Brain microvascular endothelial cell (primary cell): ENCODE results near the gene TANC1.

Experiments used
- DNase-seq: peaks from one replicate; pipeline ENCODE4 v3.0.0-alpha.2; 2020
- H3K27ac ChIP-seq: fragments of 250-450 bp; sonication (Bioruptor Pico); 2 replicates; pipeline ENCODE4 v1.5.1; 2020; ENCODE audit warnings: mild to moderate bottlenecking, moderate library complexity
- H3K27me3 ChIP-seq: fragments of 250-450 bp; sonication (Bioruptor Pico); replicated peaks from 2 replicates; pipeline ENCODE4 v1.5.1; 2020; ENCODE audit warnings: mild to moderate bottlenecking
- H3K36me3 ChIP-seq: fragments of 250-450 bp; sonication (Bioruptor Pico); replicated peaks from 2 replicates; pipeline ENCODE4 v1.5.1; 2020; ENCODE audit warnings: mild to moderate bottlenecking
- H3K4me3 ChIP-seq: 2 replicates; pipeline ENCODE4 v1.5.1; 2011; ENCODE audit warnings: low read depth, mild to moderate bottlenecking, control low read depth, low read length, moderate library complexity
- CTCF ChIP-seq: IDR thresholded peaks from 2 replicates; pipeline ENCODE4 v1.5.1; 2011; ENCODE audit warnings: low read depth, mild to moderate bottlenecking, moderate library complexity, low read length, control low read depth, inconsistent platforms; ENCODE audit errors: missing control alignments
- in situ Hi-C: cut with HindIII; loops from 2 replicates; pipeline ENCODE4 v1.10.0; 2017; ENCODE audit warnings: low sequenced_read_pairs, low pct_ligation_motif_present

The TANC1 gene

GRCh38 chr2:159149747-159150146 is 181.3 kb downstream of the TANC1 start:
- no peak for DNase-seq
- H3K4me3 ChIP-seq = no peak overlapping the region
- no peaks in the 10 kb centered on the region for H3K27me3 ChIP-seq
- H3K36me3 ChIP-seq = peaks cover 28% of the 10 kb centered on the region
- no peak overlapping the region for H3K27ac ChIP-seq
- in situ Hi-C loops = no loop called here
- TF ChIP-seq CTCF = no peak

GRCh38 chr2:159150280-159150746 is 181.9 kb downstream of the TANC1 start:
- Histone ChIP-seq H3K27ac (peak overlapping the region; percentile 35), H3K4me3 (no peak overlapping the region)

GRCh38 chr2:159151198-159152127 is 183.0 kb downstream of the TANC1 start:
- Histone ChIP-seq H3K27ac (peak overlapping the region; percentile 9), H3K27me3 (no peaks in the 10 kb centered on the region), H3K36me3 (peaks cover 35% of the 10 kb centered on the region), H3K4me3 (no peak overlapping the region)
- DNase-seq = no peak
- TF ChIP-seq CTCF = no peak
- in situ Hi-C loops = no loop called here

More at GRCh38 chr2:159150280-159150746, 181.9 kb downstream of the TANC1 start:
- Histone ChIP-seq H3K36me3 (peaks cover 29% of the 10 kb centered on the region), H3K27me3 (no peaks in the 10 kb centered on the region)
- no peak for TF ChIP-seq CTCF
- in situ Hi-C loops = no loop called here
- DNase-seq = no peak

GRCh38 chr2:159152128-159152778 is 183.8 kb downstream of the TANC1 start:
- H3K4me3 ChIP-seq = no peak overlapping the region
- H3K27me3 ChIP-seq = no peaks in the 10 kb centered on the region
- peaks cover 42% of the 10 kb centered on the region for H3K36me3 ChIP-seq
- H3K27ac ChIP-seq = peak overlapping the region; percentile 9
- no peak for DNase-seq
- no peak for TF ChIP-seq CTCF
- in situ Hi-C loops = no loop called here

GRCh38 chr2:159153063-159153462 is 184.6 kb downstream of the TANC1 start:
- Histone ChIP-seq H3K27me3 (no peaks in the 10 kb centered on the region), H3K4me3 (no peak overlapping the region), H3K36me3 (peaks cover 42% of the 10 kb centered on the region), H3K27ac (no peak overlapping the region)
- no peak for DNase-seq
- in situ Hi-C loops = no loop called here
- no peak for TF ChIP-seq CTCF
